Measurements from ENCODE around the gene CMTM3. TPM values are rescaled to one million over a fixed set of nuclear protein-coding genes. Genes with fewer than 3 reads are reported as not detected.
"Not testable (repeated sequence)": the region's sequence is repeated elsewhere in the genome, so short reads cannot be mapped to it uniquely, and the experiment has no call there.

Gene CMTM3
- total RNA-seq, 1 donor, result 24.0 TPM

GRCh38 chr16:66658143-66658859 lies 53.8 kb downstream of the CMTM3 start:
- DNase-seq (ENCODE audit: low read depth in 2 of 3, low spot score in 2 of 3), result peak in 2 of 3 donors; percentile 33 to 53

- DNase-seq (ENCODE audit: low read depth in 2 of 3, low spot score in 2 of 3), result no peak
Observed at GRCh38 chr16:66658860-66659190, 54.3 kb downstream of the CMTM3 start.

- DNase-seq (ENCODE audit: low read depth in 2 of 3, low spot score in 2 of 3), result peak in 2 of 3 donors; percentile 22 to 59
Observed at GRCh38 chr16:66660422-66661209, 56.1 kb downstream of the CMTM3 start.

GRCh38 chr16:66661210-66661560 lies 56.7 kb downstream of the CMTM3 start:
- DNase-seq (ENCODE audit: low read depth in 2 of 3, low spot score in 2 of 3), result no peak

GRCh38 chr16:66661671-66662346 lies 57.3 kb downstream of the CMTM3 start:
- not testable (repeated sequence) for DNase-seq (ENCODE audit: low read depth in 2 of 3, low spot score in 2 of 3)

- peak in 2 of 3 donors; percentile 10 to 14 for DNase-seq (ENCODE audit: low read depth in 2 of 3, low spot score in 2 of 3)
Observed at GRCh38 chr16:66662445-66663194, 58.1 kb downstream of the CMTM3 start.

Small RNA genes lying within 50 kb of the gene (small RNA-seq; reads per million reads assigned to genes)
- not detected for gene CKLF-CMTM1

Other genes with a start within 250 kb of the CMTM3 start
- 0.27 TPM for gene CDH5, start 238.0 kb upstream of the CMTM3 start, total RNA-seq
- not detected for gene BEAN1, start 177.4 kb upstream of the CMTM3 start, total RNA-seq
- gene TK2, start 54.6 kb upstream of the CMTM3 start, total RNA-seq, result 15.3 TPM
- gene CKLF, start 52.1 kb upstream of the CMTM3 start, total RNA-seq, result 46.3 TPM
- gene CMTM1, start 38.3 kb upstream of the CMTM3 start, total RNA-seq, result 6.5 TPM
- 0.54 TPM for gene CMTM2, start 25.2 kb upstream of the CMTM3 start, total RNA-seq
- 8.9 TPM for gene CMTM4, start 92.0 kb downstream of the CMTM3 start, total RNA-seq
- gene DYNC1LI2, start 146.9 kb downstream of the CMTM3 start, total RNA-seq, result 37.4 TPM
- not detected for gene TERB1, start 196.9 kb downstream of the CMTM3 start, total RNA-seq
- 17.2 TPM for gene NAE1, start 226.3 kb downstream of the CMTM3 start, total RNA-seq
- gene CA7, start 239.7 kb downstream of the CMTM3 start, total RNA-seq, result under 0.01 TPM

Measured in hematopoietic multipotent progenitor cell (in vitro differentiated cells).